GM20431 (cell line): Measurements from ENCODE around the gene SENP5.
"Not testable (repeated sequence)": the region's sequence is repeated elsewhere in the genome, so short reads cannot be mapped to it uniquely, and the experiment has no call there.

Experiments used
- in situ Hi-C: fragments of 300-500 bp; cut with MseI, MboI; formaldehyde crosslinking; loops from one replicate; pipeline ENCODE4 v1.15.0; 2020; ENCODE audit warnings: low sequenced_read_pairs; ENCODE audit not compliant: unreplicated experiment

Gene SENP5

GRCh38 chr3:196867507-196868296 lies at the start of gene SENP5:
Gene SENP5 (plus strand): TSS chr3:196867920. CDS start chr3:196885182, 17,262 bp downstream.
- in situ Hi-C loops = no loop called here

GRCh38 chr3:196821806-196822355 lies 45.8 kb upstream of the SENP5 start:
- in situ Hi-C loops = no loop called here

GRCh38 chr3:196829651-196830050 lies 38.1 kb upstream of the SENP5 start:
- in situ Hi-C loops = loop anchor here (10.0 to 25.0 kb wide), 2 partner anchors 145 to 358 kb away; no protein-coding TSS in a partner anchor

- in situ Hi-C loops = loop anchor here (10.0 to 25.0 kb wide), 2 partner anchors 140 to 352 kb away; no protein-coding TSS in a partner anchor
These were observed 32.6 kb upstream of the SENP5 start for GRCh38 chr3:196835086-196835485.

- in situ Hi-C loops = loop anchor here (10.0 to 25.0 kb wide), 2 partner anchors 138 to 351 kb away; no protein-coding TSS in a partner anchor
These were observed 31.1 kb upstream of the SENP5 start for GRCh38 chr3:196836626-196837025.

GRCh38 chr3:196837819-196838420 lies 29.8 kb upstream of the SENP5 start:
- in situ Hi-C loops = loop anchor here (10.0 to 25.0 kb wide), 2 partner anchors 137 to 349 kb away; no protein-coding TSS in a partner anchor

GRCh38 chr3:196839351-196839750 lies 28.4 kb upstream of the SENP5 start:
- in situ Hi-C loops = loop anchor here (10.0 to 25.0 kb wide), 2 partner anchors 135 to 348 kb away; no protein-coding TSS in a partner anchor

GRCh38 chr3:196842567-196843434 lies 24.9 kb upstream of the SENP5 start:
- in situ Hi-C loops = loop anchor here (25.0 kb wide), 1 partner anchor 344 kb away; no protein-coding TSS in a partner anchor

- in situ Hi-C loops = loop anchor here (25.0 kb wide), 1 partner anchor 344 kb away; no protein-coding TSS in a partner anchor
These were observed 24.1 kb upstream of the SENP5 start for GRCh38 chr3:196843435-196844110.

GRCh38 chr3:196844235-196845219 lies 23.2 kb upstream of the SENP5 start:
- in situ Hi-C loops = loop anchor here (25.0 kb wide), 1 partner anchor 343 kb away; no protein-coding TSS in a partner anchor

GRCh38 chr3:196848375-196848774 lies 19.3 kb upstream of the SENP5 start:
- in situ Hi-C loops = loop anchor here (25.0 kb wide), 1 partner anchor 339 kb away; no protein-coding TSS in a partner anchor

- in situ Hi-C loops = loop anchor here (25.0 kb wide), 1 partner anchor 338 kb away; no protein-coding TSS in a partner anchor
These were observed 18.5 kb upstream of the SENP5 start for GRCh38 chr3:196849180-196849741.

GRCh38 chr3:196863000-196863399 lies 4.7 kb upstream of the SENP5 start:
- in situ Hi-C loops = not testable (repeated sequence)

- in situ Hi-C loops = no loop called here
These were observed 589 bp upstream of the SENP5 start for GRCh38 chr3:196867155-196867506.

- in situ Hi-C loops = no loop called here
These were observed 559 bp downstream of the SENP5 start for GRCh38 chr3:196868297-196868661.

- in situ Hi-C loops = no loop called here
These were observed 4.6 kb downstream of the SENP5 start for GRCh38 chr3:196872316-196872715.

GRCh38 chr3:196874511-196875094 lies 6.9 kb downstream of the SENP5 start:
- in situ Hi-C loops = not testable (repeated sequence)
